Prostate gland (tissue), 2 donors: ENCODE results near the gene ACSM3. TPM values are rescaled to one million over a fixed set of nuclear protein-coding genes. Genes with fewer than 3 reads are reported as not detected.

ENCODE experiments used
- DNase-seq: peaks from one replicate; pipeline ENCODE4 v3.0.0-alpha.2; 2019; ENCODE audit warnings: low spot score
- H3K27ac ChIP-seq, 2 donors: fragments of 200-600 bp; sonication (generic); 2 replicates each; pipeline ENCODE4 v1.5.1; 2017 to 2019
- H3K27me3 ChIP-seq: fragments of 200-600 bp; sonication (generic); replicated peaks from 2 replicates; pipeline ENCODE4 v1.5.1; 2019; ENCODE audit not compliant: insufficient read depth
- H3K36me3 ChIP-seq, 2 donors: fragments of 200-600 bp; sonication (generic); 1 replicate in 1 of 2; 2 replicates in 1 of 2; pipeline versions ENCODE4 v1.5.1 to v1.8.1; 2017 to 2019
- H3K4me1 ChIP-seq: fragments of 200-600 bp; sonication (generic); replicated peaks from 2 replicates; pipeline ENCODE4 v1.5.1; 2019
- H3K4me3 ChIP-seq, 2 donors: fragments of 200-600 bp; sonication (generic); 2 replicates each; pipeline ENCODE4 v1.5.1; 2017 to 2019
- H3K9me3 ChIP-seq: fragments of 200-600 bp; sonication (generic); 2 replicates; pipeline ENCODE4 v1.5.1; 2017
- POLR2A ChIP-seq: fragments of 450-650 bp; IDR thresholded peaks from one replicate; pipeline ENCODE4 v1.6.1; 2016; ENCODE audit warnings: antibody characterized with exemption, mild to moderate bottlenecking
- POLR2AphosphoS5 ChIP-seq: sonication (generic); formaldehyde crosslinking; IDR thresholded peaks from one replicate; pipeline ENCODE4 v1.6.1; 2017; ENCODE audit warnings: antibody characterized with exemption
- WGBS: methylation state at CpG from one replicate; pipeline ENCODE4 v1.1.5; 2018; 5-methylcytosine and 5-hydroxymethylcytosine counted together
- intact Hi-C: fragments of 100-400 bp; cut with DNase I; formaldehyde crosslinking; loops from one replicate; pipeline ENCODE4 v1.14.2; 2022
- total RNA-seq, 2 donors: library from RNA; depleted of rRNA; stranded (reverse); fragments of >200 nt; gene quantifications; one replicate each; pipeline ENCODE4 v1.1.0, GENCODE V29; 2016
- TF ChIP-seq, protein P1 (sequence below), 4 experiments: fragments of 200-600 bp in 2 of 4; fragments of 450-650 bp in 2 of 4; sonication (generic) in 2 of 4; IDR thresholded peaks; 1 replicate in 3 of 4; 2 replicates in 1 of 4; pipeline ENCODE4 v1.5.1; 2016 to 2019; ENCODE audit warnings: antibody characterized with exemption in 4 of 4, mild to moderate bottlenecking in 2 of 4, moderate library complexity in 2 of 4

ACSM3 gene
- total RNA-seq, 2 donors from 2014 or later: 65.9 to 99.6 TPM

- 69% methylated on average over 3 of the region's 3 CpGs for WGBS
- TF ChIP-seq POLR2A: no peak
- no peak for TF ChIP-seq POLR2AphosphoS5
- TF ChIP-seq, protein P1, sequence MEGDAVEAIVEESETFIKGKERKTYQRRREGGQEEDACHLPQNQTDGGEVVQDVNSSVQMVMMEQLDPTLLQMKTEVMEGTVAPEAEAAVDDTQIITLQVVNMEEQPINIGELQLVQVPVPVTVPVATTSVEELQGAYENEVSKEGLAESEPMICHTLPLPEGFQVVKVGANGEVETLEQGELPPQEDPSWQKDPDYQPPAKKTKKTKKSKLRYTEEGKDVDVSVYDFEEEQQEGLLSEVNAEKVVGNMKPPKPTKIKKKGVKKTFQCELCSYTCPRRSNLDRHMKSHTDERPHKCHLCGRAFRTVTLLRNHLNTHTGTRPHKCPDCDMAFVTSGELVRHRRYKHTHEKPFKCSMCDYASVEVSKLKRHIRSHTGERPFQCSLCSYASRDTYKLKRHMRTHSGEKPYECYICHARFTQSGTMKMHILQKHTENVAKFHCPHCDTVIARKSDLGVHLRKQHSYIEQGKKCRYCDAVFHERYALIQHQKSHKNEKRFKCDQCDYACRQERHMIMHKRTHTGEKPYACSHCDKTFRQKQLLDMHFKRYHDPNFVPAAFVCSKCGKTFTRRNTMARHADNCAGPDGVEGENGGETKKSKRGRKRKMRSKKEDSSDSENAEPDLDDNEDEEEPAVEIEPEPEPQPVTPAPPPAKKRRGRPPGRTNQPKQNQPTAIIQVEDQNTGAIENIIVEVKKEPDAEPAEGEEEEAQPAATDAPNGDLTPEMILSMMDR (IDR thresholded peaks at IDR 0.05): no peak
- no peak for DNase-seq
- Histone ChIP-seq H3K9me3 (no peaks in the 10 kb centered on the region), H3K27ac (no peak overlapping the region), H3K4me3 (no peak overlapping the region), H3K36me3 (no peaks in the 10 kb centered on the region), H3K4me1 (no peaks in the 10 kb centered on the region), H3K27me3 (no peaks in the 10 kb centered on the region)
- intact Hi-C loops: no loop called here
Observed at GRCh38 chr16:20729141-20729540, 34.7 kb upstream of the ACSM3 start.

DNA sequence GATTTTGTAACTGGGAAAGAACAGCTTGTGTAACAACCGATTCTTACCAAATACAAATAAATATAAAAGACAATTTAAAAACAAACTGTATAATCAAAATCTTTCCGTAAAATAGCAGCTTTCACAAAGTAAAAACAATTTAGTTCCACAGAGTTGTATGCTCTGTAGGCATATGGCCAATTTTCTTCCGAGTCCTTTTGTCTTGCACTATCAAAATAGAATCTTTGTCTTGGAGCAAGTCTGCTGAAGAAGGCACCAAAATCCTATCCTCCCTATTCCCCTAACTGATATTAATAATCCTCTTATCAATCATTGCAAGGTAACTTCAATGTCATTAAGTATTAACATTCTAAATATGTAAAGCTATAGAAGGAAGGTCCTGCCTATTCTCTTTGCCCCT, 29.8 kb upstream of the ACSM3 start:
- Histone ChIP-seq H3K9me3 (no peaks in the 10 kb centered on the region), H3K27me3 (no peaks in the 10 kb centered on the region), H3K4me3 (no peak overlapping the region), H3K27ac (peak overlapping the region; percentile 19 to 47), H3K36me3 (peaks cover 0 to 9% of the 10 kb centered on the region in 2 donors), H3K4me1 (peaks cover 7% of the 10 kb centered on the region)
- DNase-seq: no peak
- intact Hi-C loops: loop anchor here (10.0 kb wide), 1 partner anchor 149 kb away; no protein-coding TSS in a partner anchor
- 27% methylated on average over 3 of the region's 3 CpGs for WGBS
- TF ChIP-seq POLR2AphosphoS5 (no peak), POLR2A (no peak)

DNA sequence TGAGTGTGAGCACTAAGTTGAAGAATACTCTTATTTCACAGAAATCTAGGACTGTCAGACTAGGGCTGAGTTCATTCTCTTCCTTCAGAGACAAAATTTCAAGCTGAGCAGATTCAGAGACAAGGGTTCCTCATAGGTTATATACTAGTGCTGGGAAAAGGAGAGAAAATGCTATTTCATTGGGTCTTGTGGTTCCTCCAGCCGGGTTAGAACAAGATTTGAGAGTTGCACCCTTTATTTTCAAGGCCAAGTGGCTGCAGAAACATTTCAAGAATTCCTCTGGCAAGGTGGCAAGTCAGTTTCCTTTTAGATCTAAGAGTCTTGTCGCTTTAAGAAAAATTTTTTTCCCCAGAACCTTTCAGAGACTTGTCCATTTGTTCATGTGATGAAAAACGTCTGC, 29.0 kb upstream of the ACSM3 start:
- intact Hi-C loops: loop anchor here (5.0 to 10.0 kb wide), 2 partner anchors 57 to 150 kb away; no protein-coding TSS in a partner anchor
- 54% methylated on average over 3 of the region's 3 CpGs for WGBS
- DNase-seq: no peak
- H3K27ac ChIP-seq: peak overlapping the region; percentile 19 to 47
- no peak overlapping the region for H3K4me3 ChIP-seq
- peaks cover 0 to 9% of the 10 kb centered on the region in 2 donors for H3K36me3 ChIP-seq
- no peaks in the 10 kb centered on the region for H3K9me3 ChIP-seq
- peaks cover 7% of the 10 kb centered on the region for H3K4me1 ChIP-seq
- no peaks in the 10 kb centered on the region for H3K27me3 ChIP-seq
- TF ChIP-seq, protein P1 (IDR thresholded peaks at IDR 0.05): no peak
- no peak for TF ChIP-seq POLR2A
- TF ChIP-seq POLR2AphosphoS5: no peak

DNA sequence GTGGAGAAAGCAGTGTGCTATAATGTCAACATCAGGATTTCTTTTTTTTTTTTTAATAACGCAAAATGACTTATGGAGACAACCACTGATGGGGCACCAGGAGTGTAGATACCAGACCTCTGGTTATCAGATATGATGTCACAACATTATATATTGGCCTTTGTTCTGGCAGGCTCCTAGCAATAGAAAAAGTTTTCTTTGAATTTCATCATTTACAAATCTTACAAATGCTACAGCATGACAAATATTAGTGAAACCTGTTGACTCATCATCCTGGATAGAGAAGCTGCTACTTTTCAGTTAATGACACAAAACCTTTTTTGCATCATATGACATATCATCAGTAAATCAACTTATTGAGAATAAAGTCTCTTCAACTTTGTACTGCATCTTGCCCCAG, 28.3 kb upstream of the ACSM3 start:
- Histone ChIP-seq H3K4me3 (no peak overlapping the region), H3K4me1 (peaks cover 7% of the 10 kb centered on the region), H3K27ac (no peak overlapping the region), H3K9me3 (no peaks in the 10 kb centered on the region), H3K27me3 (no peaks in the 10 kb centered on the region), H3K36me3 (peaks cover 0 to 9% of the 10 kb centered on the region in 2 donors)
- DNase-seq: no peak
- 93% methylated on average over 1 of the region's 1 CpG for WGBS
- TF ChIP-seq, protein P1 (IDR thresholded peaks at IDR 0.05): no peak
- no peak for TF ChIP-seq POLR2A
- no peak for TF ChIP-seq POLR2AphosphoS5
- intact Hi-C loops: loop anchor here (5.0 to 10.0 kb wide), 2 partner anchors 58 to 151 kb away; no protein-coding TSS in a partner anchor

DNA sequence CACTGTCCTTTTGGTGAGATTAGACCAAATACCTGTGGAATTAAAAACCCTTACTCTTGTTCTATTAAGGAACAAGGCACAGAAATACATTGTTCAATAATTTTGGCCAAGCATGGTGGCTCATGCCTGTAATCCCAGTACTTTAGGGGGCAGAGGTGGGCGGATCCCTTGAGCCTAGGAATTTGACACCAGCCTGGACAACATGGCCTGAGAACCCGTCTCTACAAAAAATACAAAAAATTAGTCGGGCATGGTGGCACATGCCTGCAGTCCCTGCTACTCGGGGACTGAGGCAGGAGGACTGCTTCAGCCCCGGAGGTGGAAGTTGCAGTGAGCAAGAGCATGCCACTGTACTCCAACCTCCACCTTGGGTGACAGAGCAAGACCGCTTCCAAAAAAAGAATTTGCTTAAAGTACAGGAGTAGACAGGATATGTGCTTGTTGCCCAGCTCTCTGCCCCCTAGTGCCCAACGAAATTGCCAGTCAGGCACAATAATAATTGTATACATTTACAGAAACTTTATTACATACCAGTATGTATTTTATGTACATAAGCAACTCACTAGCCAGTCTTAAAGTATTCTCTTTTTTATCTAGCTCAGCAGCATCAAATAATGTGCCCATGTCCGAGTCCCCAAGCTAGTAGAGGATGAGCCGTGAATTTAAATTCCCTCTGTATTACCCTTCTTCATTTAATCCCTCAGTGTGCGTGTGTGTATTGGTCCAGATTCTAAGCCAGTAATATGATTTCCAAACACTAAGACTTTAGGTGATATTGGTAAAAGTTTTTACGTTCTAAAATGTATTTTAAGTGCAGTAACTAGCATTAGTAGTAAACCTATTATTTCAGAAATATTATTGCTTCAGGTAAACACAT, 23.6 kb upstream of the ACSM3 start:
- TF ChIP-seq POLR2AphosphoS5 (peak; percentile 17), POLR2A (no peak)
- TF ChIP-seq, protein P1 (IDR thresholded peaks at IDR 0.05): peak in 3 of 4 experiments; percentile 44 to 71 (median 45)
- WGBS: 23% methylated on average over 11 of the region's 11 CpGs
- peak overlapping the region; percentile 92 to 95 for H3K4me3 ChIP-seq
- peaks cover 11% of the 10 kb centered on the region for H3K4me1 ChIP-seq
- DNase-seq: peak; percentile 40
- H3K36me3 ChIP-seq: peaks cover 0 to 9% of the 10 kb centered on the region in 2 donors
- intact Hi-C loops: no loop called here
- H3K9me3 ChIP-seq: no peaks in the 10 kb centered on the region
- peak overlapping the region; percentile 99 for H3K27ac ChIP-seq
- H3K27me3 ChIP-seq: no peaks in the 10 kb centered on the region
